Measurements from ENCODE around the gene VRK3.
"Not testable (repeated sequence)": the region's sequence is repeated elsewhere in the genome, so short reads cannot be mapped to it uniquely, and the experiment has no call there.

VRK3 gene, protein sequence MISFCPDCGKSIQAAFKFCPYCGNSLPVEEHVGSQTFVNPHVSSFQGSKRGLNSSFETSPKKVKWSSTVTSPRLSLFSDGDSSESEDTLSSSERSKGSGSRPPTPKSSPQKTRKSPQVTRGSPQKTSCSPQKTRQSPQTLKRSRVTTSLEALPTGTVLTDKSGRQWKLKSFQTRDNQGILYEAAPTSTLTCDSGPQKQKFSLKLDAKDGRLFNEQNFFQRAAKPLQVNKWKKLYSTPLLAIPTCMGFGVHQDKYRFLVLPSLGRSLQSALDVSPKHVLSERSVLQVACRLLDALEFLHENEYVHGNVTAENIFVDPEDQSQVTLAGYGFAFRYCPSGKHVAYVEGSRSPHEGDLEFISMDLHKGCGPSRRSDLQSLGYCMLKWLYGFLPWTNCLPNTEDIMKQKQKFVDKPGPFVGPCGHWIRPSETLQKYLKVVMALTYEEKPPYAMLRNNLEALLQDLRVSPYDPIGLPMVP

DNA sequence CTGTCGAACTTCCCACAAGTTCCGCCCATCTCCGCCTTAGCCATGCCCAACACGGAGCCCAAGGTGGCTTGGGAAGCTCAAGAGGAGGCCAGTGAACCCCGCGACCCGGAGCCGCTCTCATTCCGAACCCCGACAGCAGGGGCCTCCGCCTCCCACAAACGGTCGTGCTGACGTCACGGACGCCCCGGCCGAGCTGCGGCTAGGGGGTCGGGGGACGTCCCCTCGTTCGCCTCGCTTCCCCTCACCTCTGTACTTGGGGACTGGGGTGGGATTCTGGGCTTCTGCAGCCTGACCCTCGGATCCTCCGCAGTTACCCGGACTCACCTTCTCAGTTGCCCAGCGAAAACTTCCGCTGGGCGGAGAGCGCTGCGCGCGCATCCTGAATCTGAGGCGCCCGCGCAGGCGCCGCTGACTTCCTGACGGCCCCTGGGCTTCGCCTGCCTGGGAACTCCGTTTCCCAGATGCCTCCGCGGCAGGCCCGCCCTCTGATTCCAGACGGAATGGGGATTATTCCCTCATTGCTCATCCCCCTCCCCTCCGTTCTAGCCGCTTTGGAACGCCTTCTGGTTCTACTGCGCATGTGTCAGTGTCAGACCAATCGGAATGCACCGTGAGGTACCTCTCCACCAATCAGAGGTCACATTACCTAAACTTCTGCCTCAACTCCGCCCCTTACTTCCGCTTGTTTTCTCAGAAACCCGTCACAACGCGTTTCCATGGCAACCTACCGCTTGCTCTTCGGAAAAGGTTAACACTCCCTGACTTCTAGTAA lies at the start of gene VRK3:
Gene VRK3 (minus strand): TSS at position 351 of the 772 bp plus-strand sequence. CDS start 9,210 bp downstream, outside the sequence.
- DNase-seq: peak; percentile 99

DNA sequence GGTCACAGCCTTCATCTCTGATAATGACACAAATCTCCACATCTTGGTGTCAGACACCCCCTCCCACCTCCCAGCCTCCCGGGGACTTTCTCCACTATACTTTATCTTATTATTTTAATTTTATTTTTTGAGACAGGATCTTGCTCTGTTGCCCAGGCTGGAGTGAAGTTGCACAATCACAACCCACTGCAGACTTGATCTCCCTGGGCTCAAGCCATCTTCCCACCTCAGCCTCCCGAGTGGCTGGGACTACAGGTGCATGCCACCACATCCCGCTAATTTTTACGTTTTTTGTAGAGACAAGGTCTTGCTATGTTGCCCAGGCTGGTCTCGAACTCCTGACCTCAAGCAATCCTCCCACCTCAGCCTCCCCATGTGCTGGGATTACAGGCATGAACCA lies 43.2 kb upstream of the VRK3 start:
- not testable (repeated sequence) for DNase-seq

DNA sequence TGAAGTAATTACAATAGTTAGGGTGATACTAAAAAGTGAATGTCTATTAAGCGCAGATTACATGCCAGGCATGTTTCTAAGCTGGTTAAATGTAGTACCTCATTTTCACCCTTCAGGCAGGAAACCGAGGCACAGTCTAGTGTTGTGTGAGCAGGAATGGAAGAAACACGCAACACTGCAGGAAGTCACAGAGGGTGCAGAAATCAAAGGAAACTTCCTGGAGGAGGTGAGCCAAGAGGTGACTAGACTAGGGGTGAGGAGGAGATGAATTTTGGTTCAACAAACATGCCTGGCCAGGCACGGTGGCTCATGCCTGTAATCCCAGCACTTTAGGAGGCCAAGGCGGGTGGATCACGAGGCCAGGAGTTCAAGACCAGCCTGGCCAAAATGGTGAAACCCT lies 42.4 kb upstream of the VRK3 start:
- DNase-seq: no peak

DNA sequence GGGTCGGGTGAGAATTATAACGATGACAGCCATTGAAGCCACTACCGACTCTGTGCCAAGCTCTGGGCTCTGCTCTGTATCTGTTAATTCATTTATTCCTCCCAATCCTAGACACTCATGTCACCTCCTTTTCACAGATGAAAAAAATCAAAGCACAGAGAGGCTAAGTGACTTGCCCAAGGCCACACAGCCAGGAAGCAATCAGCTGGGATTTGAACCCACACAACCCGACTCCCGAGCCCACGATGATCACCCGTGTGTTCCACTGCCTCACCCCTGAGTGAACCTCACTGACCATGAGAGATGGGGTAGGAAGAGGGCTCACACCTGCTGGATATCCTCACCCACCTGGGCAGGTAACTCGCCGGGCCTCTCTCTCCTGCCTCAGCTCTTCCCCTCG lies 40.8 kb upstream of the VRK3 start:
- DNase-seq: no peak

DNA sequence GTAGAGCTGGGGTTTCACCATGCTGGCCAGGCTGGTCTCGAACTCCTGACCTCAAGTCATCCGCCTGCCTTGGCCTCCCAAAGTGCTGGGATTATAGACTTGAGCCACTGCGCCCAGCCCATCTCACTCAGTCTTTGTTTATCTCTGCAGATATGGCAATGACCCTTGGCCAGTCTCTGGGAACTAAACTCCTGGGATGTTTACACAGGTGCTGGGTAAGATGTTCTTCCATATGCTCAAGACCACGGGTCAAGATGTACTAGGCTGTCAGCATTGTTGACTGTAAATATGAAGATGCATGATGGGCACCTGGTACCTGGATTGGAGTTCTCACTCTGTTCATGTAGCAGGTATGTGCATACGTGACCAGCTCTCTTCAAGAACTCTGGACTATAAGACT lies 36.5 kb upstream of the VRK3 start:
- DNase-seq: no peak

DNA sequence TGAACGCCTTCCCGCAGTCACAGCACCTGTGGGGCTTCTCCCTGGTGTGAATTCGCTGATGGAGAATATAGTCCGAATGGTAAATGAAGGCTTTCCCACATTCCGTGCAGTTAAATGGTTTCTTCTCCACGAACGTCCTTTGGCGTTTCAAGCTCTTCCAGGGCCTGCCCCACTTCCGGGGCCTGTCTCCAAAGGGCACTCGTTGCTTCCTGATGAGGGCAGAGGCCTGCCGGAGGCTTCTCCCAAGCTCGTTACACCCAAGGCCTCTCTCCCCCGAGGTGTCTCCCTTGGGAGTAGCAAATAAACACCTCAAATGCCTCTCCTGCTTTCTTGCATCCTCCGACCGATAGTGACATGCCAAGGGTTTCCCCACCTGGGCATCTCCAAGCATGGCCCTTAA lies 34.9 kb upstream of the VRK3 start:
- no peak for DNase-seq

DNA sequence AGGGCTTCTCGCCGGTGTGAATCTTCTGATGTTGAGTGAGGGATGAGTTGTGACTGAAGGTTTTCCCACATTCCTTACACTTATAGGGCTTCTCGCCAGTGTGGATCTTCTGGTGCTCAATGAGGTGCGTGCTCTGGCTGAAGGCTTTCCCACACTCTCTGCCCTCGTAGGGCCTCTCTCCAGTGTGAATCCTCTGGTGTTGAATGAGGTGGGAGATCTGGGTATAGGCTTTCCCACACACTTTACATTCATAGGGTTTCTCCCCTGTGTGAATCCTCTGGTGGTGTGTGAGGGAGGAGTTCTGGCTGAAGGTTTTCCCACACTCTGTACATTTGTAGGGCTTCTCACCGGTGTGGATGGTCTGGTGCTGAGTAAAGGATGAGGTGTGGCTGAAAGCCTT lies 33.9 kb upstream of the VRK3 start:
- DNase-seq: no peak

DNA sequence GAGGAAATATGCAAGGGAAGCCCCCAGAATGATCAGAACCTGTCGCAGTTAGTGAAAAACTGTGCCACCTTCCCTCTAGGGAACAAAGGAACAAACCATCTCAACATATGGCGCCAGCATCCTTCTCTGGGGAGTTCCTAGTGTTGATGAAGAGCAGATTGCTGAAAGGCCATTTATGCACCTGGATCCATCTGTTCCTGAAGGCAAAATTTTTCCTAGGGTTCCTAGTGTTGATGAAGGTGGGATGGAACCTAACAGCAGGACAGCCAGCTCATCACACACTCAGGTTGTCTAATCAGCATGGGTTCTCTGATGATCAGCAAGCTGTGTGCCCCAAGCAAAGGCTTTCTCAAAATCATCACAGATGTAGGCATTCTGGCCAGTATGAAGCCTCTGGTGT lies 33.3 kb upstream of the VRK3 start:
- no peak for DNase-seq

DNA sequence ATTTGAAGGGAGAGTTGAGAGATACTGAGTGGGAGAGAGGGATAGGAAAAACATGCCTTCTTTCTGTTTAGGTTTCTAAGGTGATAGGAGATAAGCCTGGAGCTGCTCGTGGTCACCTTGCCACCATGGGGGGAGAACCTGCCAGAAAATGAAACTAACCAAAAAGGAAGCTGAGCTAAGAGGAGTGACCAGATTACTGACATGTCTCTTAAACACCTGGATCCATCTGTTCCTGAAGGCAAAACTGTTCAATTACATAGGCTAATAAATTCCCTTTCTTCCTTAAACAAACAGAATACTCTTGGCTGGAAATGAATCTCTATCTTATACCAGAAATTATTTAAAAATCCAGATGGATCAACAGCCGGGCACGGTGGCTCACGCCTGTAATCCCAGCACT lies 27.9 kb upstream of the VRK3 start:
- no peak for DNase-seq

DNA sequence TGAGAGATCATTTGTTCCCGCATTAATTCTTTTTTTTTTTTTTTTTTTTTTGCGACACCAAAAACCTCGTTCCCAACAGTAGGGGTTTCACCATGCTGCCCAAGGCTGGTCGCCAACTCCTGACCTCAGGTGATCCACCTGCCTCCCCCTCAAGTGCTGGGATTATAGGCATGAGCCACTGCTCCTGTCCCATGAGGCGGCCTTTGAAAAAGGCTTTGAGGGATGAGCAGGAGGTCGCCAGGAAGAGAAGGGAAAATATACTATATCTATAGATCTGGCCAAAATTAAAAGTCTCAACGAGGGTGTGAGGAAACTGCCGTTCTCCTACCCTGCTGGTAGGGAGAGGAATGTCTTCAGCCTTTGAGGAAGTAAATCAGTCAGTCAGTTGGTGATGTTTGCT lies 26.8 kb upstream of the VRK3 start:
- DNase-seq: no peak

DNA sequence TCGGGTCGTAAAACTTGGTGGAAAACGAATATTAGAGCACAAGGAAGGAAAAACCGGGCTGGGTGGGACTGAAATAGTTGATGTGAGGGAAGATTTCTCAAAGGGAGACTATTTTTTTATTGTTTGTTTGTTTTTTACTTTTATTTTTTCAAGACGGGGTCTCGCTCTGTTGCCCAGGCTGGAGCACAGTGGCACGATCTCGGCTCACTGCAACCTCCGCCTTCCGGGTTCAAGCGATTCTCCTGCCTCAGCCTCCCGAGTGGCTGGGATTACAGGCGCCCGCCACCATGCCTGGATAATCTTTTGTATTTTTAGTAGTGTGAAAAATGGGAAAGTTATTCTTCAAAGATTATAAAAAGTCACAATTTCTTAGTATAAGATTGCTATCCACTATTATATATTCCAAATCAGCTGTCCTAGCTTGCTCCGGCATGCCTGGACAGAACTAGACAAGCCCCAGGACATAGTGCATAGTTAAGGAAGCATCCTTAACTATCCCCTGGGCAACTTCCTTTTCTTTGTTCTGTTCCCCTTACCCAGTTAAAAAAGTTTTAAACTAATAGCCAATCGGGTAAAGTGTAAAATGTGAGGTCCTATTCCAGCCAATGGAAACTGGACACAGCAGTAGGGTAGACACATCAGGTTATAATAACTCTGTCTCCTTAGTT lies 26.2 kb upstream of the VRK3 start:
- DNase-seq: not testable (repeated sequence)

DNA sequence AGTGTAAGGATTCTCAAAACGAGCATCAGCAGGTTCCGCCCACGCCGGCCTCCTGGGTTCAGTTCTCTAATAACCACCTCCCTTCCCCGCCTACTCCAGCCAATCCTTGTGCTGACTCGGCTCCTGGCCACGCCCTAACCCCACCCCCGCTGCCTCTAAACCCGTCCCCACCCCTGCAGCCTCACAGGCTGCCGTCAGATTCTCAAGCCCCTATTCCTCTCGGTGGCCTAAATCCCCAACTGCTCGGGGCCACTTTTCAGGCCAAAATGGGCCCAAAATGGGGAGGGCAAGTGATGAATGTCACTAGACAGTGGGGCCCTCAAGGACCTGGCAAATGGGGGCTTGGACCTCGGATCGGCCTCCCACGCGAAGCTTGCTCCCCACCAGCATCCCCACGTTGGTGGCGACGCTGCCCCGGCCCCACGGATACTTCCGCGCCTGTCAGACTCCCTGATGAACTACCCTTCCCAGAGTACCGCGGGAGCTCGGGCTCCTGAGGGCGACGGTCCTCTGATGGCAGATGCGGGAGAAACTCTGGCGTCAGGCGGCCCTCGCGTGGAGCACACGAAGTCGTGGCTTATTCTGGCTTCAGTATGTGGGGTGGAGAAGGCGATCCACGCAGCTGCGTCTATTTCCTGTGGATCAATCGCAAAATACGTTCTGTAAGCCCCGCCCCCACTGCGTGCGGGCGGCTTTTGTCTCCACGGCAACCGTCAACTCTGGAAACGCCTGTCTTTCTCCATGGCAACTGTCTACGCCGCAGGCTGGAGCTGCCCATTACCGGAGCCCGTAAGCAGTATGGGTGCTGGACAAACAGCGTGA lies 25.4 kb upstream of the VRK3 start:
- no peak for DNase-seq

DNA sequence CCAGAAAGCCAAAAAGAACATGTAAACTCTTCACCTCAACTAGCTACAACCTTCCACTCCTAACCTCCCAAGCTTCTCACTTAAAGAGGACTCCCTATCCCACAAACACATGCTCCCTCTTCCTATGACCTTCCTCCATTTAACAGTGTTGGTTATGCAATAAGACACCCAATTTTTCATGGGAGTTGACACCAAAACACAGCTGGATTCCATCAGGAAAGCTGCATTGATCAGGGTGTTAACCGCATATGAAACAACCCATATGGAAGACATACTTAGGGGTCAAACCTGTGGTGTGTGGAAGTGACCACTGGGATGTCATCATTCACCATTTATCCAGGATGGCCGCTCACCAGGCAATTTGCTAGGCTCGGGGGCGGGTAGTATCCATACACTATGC lies 22.5 kb upstream of the VRK3 start:
- DNase-seq: no peak

DNA sequence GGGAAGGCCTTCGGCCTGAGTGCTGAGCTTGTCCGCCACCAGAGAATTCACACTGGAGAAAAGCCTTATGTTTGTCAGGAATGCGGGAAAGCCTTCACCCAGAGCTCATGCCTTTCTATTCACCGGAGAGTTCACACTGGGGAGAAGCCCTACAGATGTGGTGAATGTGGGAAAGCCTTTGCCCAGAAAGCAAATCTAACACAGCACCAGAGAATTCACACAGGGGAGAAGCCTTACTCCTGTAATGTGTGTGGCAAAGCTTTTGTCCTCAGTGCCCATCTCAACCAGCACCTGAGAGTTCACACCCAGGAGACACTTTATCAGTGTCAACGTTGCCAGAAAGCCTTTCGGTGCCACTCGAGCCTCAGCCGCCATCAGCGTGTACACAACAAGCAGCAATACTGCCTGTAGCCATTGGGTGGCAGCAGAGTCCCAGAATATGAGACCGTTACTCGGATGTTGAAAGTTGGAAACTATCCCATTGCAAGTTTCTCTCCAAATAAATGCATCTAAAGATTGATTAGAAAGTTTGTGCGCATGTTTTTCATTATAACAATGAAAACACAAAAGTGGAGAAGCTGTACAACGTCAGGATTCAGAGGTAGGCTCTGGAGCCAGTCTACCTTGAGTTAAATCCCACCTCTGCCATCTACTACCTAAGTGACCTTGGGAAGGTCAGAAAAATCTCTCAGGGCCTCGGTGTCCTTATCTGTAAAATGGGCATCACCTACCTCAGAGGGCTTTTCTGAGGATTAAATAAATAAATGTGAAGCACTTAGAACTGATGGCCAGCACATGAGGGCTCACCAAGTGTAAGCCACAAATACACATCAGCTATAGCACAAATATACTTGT lies 21.7 kb upstream of the VRK3 start:
- no peak for DNase-seq

DNA sequence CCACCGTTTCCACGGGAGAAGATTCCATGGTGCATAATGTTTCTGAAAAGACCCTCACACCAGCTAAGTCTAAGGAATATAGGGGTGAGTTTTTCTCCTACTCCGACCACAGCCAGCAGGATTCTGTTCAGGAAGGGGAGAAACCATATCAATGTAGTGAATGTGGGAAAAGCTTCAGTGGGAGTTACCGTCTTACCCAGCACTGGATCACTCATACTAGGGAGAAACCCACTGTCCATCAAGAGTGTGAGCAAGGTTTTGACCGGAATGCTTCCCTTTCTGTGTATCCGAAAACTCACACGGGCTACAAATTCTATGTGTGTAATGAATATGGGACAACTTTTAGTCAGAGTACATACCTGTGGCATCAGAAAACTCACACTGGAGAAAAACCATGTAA lies 19.8 kb upstream of the VRK3 start:
- no peak for DNase-seq

DNA sequence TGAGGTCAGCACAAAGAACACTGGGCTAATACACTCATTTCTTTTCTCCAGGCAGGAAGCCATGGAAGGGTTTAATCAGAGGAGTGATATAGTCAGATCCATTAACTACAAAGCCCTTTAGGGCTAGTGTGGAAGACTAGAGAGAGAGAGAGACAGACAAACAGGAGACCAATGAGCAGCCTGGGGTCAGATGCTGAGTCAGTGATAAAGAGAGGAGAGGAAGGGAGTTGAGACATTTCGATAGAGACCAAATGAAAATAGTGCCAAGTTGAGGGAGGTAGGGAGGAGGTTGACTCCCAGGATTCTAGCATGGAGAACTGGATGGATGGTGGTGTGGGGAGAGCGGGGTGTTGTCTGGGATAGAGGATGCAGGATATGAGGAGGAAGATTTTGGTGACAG lies 18.8 kb upstream of the VRK3 start:
- no peak for DNase-seq

DNA sequence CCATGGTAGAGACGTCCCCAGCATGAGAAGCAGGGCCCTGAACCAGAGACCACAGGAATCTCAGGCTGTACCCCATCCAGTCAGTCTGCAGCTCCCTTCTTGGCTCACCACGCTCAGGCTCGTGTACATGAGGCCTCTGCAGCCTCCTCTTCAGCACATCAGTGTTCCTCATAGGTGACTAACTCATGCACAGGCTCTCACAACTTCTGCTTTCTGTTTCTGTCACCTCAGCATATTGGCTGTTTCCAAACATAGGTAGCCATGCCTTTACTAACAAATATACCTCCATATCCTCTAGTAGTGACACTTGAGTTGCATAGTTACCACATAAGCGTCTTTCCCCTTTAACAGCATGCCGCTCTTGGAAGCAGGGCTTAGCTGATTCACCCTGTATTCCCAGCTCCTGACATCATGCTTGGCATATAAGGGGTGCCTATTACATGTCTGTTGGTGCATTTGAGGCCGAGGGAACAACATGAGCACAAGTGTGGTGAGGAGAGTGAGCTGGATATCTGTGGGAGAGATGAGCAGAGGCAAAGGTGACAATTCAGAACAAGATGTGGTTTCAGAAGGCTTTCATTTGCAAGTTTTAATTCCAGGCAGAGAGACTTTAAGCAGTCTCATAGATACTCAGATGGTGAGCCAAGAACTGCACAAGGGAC lies 17.3 kb upstream of the VRK3 start:
- no peak for DNase-seq

DNA sequence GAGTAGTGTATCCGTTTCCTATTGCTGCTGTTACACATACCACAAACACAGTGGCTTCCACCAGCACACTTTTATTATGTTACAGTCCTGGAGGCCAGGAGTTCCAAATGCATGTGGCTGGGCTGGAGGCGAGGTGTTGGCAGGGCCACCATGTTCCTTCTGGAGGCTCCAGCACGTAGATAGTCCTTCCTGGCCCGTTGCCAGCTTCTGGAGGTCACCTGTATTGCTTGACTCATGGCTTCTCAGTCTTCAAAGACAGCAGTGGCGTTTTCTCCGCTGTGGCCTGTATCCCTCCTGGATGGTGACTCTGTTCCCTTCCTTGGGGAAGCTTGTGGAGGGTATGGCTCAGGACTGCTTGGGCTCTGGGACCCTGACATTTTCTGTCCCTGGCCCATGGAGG lies 15.8 kb upstream of the VRK3 start:
- no peak for DNase-seq

DNA sequence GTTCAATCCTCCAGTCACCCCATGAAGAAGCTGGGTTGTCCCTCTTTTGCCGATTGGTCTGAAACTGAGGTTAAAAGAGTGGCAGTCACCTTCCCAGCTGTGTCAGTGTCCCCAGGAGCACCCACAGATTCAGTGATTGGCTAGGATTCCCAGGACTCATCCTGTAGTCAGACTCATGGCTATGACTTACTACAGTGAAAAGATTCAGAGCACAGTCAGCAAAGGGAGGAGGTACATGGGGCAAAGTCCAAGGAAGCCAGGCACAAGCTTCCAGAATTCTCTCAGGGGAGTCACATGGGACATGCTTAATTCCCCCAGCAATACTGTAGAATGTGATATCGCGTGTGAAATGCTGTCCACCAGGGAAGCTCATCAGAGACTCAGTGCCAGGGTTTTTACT lies 14.8 kb upstream of the VRK3 start:
- DNase-seq: no peak

DNA sequence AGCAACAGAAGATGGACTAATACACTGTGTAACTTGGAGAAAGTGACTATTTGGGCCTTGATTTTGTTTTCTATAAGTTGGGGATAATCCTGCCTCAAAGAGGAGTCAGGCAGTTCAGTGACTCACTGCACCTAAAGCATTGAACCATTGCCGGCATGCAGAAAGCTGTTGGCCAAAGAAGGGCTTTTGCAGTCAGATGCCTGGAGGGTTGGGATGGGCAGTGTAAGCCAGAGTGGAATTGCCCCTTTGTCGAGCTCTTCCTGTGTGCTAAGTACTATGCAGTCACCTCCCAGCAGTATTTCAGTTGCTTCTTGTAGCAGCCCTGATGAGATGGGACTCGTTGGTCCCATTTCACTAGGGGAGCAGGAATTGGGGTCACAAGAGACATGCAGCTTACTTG lies 11.7 kb upstream of the VRK3 start:
- DNase-seq: no peak

DNA sequence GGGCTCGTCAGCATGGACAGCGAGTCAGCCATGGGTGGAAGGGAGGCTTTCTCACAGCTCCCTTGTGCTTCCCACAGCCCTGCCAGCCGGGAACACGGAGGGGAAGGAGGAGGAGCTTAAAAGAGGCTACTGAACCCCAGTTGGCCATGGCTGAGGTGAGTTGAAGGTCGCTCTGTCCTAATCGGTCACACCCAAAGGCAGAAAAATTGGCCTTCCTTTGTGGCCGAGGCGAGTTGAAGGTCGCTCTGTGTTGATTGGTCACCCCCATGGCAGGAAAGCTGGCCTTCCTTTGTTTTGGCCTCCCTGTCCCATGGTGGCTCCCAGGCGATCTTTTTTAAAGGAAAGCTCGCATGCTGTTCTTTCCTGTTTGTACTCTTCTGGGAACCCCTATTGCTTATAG lies 5.8 kb upstream of the VRK3 start:
- DNase-seq: no peak
